Raji (cell line): ENCODE data around the gene PIGB.

ENCODE experiments used
- POLR2A ChIP-seq: IDR thresholded peaks from 2 replicates; pipeline ENCODE4 v1.6.1; 2011; ENCODE audit warnings: low read depth, low read length, control low read depth; ENCODE audit not compliant: insufficient read depth

Gene PIGB

DNA sequence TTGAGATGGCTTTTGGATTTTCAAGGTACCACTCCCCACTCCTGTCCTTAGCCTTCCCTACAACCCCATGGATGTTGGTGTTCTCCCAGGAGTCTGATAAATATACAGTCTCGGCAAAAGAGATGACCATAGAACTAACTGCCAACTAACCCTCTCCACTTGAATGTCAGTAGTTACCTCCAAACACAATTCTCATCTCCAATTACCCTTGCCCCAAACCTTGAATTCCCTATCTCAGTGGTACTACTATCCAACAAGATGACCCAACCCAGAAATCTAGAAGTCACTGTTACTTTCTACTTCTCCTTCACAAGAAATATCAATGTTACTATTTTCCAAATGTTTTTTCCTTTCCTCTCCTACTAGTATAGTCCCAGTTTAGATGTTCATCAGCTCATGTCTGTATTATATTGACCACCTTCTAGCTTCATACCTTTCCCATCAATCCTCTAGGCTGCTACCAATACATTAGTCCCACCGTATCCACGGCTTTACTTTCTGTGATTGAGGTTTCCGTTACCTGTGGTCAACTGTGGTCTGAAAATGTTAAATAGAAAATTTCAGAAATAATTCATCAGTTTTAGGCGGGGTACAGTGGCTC is 38.1 kb downstream of the PIGB start:
- TF ChIP-seq POLR2A: no peak

GRCh38 chr15:55357774-55358173 is 38.8 kb downstream of the PIGB start:
- no peak for TF ChIP-seq POLR2A

DNA sequence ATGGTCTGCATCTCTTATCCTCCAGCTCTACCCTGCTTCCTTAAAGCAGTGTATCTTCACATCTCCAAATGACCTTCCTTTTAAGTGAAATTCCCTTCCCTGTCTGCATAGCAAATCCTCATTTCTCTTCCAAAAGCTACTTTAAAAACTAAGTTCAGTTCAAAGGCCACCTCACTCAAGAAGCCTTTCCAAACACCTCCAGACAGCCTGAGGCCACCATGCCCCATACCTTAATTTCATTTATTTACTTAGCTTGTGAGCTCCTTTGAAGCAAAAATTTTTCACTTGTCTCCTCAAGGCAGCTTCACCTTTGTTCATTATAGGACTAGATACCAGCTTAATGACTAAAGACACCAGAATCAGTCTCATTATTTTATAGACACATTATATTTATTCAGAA is 39.4 kb downstream of the PIGB start:
- TF ChIP-seq POLR2A: no peak

DNA sequence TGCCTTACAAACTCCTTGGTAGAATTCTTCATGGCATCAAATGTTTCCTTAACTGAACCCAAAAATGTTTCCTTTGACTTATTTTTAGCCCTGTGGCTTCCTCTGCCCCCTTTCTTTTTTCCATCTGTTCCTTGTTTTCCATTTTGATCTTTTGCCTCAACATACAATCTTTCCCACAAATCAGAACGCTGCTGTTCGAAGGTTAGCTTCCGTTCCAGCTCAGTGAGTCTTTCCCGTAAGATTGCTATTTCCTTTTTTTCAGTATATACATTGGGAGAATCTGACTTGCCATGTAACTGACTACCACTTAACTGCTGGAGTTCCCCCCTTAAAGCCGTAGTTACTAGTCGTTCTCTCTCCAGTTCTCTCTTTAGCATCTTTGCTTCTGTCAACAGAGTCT is 41.2 kb downstream of the PIGB start:
- TF ChIP-seq POLR2A: no peak

DNA sequence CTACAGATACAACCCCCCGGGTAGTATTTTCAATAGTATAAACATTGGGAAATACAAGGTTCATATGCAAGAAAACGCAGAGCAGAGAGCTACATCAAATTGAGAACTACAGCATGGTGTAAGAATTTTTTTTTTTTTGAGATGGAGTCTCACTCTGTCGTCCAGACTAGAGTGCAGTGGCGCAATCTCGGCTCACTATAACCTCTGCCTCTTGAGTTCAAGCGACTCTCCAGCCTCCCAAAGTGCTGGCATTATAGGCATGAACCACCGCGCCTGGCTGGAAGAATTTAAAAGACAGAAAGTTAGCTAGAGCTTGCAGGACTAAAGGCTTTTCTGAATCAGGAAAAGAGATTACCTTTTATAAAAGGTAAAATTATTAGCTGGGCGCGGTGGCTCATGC is 42.0 kb downstream of the PIGB start:
- TF ChIP-seq POLR2A: no peak

DNA sequence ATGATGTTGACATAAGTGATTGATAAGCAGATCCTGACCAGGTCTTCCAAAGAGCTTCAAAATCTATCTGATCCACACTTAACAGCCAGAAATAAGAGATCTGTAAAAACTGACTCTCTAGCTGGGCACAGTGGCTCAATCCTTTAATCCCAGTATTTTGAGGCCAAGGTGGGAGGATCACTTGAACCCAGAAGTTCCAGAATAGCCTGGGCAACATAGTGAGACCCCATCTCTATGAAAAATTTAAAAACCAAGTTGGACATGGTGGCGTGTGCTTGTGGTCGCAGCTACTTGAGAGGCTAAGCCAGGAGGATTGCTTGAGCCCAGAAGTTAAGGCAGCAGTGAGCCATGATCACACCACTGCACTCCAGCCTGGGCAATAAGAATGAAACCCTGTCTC is 43.6 kb downstream of the PIGB start:
- TF ChIP-seq POLR2A: no peak

DNA sequence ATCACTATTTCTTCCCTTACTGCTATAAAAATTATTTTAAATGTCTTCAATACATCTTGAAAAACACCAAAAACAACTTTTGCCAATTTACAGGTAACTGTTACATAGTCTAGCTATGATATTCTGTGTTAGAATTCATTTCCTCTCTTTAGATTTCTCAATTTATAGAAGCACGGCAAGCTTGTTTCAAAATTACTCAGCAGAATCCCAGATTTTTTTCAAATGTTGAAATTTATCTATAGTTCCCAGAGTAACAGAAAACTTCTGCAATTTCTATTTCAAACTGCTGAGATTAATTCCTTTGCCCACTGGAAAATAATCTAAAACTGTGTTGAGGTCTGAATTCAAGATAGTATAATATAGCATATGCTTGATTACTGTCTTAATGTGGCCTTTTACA is 48.0 kb downstream of the PIGB start:
- TF ChIP-seq POLR2A: no peak

DNA sequence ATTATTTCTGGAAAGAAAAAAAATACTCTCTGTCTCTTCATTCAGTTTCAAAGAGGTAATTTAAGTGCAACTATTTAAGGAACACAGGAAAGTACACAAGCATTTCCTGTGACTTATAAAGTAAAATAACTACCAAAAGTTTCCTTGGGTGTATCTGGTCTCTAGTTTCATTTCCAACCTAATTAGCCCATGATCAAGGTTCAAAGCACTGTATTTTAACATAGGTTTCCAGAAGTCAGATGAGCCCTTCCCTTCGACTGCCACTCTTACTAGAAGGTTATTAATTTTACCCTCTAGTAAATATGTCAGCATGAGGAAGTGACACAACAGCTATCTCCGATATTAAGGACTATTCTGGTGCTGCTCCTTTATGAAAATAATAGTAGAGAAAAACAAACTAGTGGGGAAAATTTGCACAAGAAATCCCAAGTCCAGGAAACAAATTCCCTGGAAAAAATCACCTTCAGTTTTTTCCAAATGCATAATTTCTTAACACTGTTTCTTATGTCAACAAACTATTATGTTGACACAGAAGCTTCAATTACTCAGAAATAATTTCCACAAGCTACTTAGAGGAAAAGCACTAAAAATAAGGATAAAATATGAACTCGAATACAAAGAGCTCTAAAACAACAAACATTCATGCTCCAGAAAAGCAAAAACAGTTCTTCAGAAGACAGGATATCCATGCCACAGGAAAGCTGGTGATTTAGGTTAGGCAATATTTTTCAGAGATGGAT is 53.8 kb downstream of the PIGB start:
- no peak for TF ChIP-seq POLR2A

- no peak for TF ChIP-seq POLR2A
These were observed 60.1 kb downstream of the PIGB start for GRCh38 chr15:55379095-55379494.

DNA sequence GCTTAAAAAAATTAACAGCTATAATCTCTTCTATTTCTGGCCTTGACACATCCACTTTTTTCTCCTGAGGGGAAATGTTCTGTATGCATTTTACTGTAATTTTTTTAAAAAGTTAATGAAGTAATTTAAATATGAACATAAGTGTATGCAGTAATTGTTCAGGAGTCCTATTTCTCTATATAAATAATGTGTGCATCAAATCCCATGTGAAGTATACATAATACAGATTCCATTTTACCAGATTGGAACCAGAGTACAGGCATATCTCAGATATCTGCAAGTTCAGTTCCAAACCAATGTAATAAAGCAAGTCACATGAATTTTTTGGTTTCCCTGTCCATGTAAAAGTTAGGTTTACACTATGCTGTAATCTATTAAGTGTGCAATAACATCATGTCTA is 62.6 kb downstream of the PIGB start:
- no peak for TF ChIP-seq POLR2A

- TF ChIP-seq POLR2A: no peak
These were observed 64.7 kb downstream of the PIGB start for GRCh38 chr15:55383687-55384086.

GRCh38 chr15:55387027-55387426 is 68.0 kb downstream of the PIGB start:
- TF ChIP-seq POLR2A: no peak

DNA sequence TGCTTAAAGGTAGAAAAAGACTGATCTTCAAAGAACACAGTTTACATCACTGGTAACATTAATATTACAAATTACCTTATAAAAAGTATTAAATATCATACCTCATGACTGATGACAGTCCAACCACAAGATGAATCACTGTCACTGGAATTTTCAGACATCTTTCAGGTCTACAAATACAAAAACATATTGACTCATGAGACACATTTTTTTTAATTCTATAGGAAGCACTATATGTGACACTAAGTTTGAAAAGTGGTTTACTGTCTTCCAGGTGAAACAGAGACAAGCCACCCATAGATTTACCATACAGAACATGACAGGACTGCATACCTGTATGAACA is 70.2 kb downstream of the PIGB start:
- TF ChIP-seq POLR2A: no peak

DNA sequence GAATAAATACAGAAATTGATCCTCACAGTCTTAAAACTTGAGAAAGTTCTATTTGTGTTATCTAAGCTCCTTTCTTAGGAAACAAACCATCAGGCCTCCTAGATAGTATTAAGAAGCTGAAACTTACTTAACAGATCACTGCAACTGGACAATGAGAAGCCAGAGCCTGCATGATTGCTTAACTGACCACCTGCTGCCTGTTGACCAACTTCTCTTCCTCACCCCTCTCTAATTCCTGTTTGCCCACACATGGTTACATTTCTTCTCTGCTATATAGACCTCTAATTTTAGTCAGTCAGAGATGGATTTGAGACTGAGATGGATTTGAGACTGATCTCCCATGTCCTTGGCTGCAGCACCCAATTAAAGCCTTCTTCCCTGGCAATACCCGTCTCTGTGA is 75.7 kb downstream of the PIGB start:
- TF ChIP-seq POLR2A: no peak

GRCh38 chr15:55398243-55398642 is 79.2 kb downstream of the PIGB start:
- TF ChIP-seq POLR2A: no peak

DNA sequence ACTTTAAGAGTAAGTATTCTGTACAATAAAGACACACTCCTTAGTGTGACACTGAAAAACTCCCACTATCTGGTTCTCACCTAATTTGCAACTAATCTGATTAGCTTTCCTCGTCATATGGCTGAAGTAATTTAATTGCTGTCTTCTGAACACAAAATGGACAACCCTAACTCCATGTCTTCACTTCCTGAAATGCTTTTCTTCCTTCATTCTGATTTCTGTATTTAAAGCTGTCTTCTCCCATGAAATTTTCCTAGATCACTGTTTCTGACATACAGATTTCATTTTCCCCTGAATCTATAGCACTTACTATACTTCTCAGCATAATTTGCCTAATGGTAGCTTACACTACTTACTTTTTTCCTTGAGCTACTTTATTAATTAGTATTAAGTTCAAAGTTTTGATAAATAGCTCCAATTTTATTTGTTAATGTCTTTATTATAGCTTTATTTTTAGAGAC is 82.8 kb downstream of the PIGB start:
- no peak for TF ChIP-seq POLR2A

GRCh38 chr15:55402707-55403106 is 83.7 kb downstream of the PIGB start:
- no peak for TF ChIP-seq POLR2A

- TF ChIP-seq POLR2A: 0 out of 2 replicates have a peak, but pooled peaks have one; percentile 20
These were observed 84.5 kb downstream of the PIGB start for GRCh38 chr15:55403531-55403930.
